HTR-8/SVneo (cell line): ENCODE measurements around the gene UBL7.
A peak's percentile ranks its signal among the peaks of the same experiment; 100 is the strongest.

Experiments used
- DNase-seq: peaks from one replicate; pipeline ENCODE4 v3.0.0; 2011; ENCODE audit warnings: low spot score, mixed read lengths; ENCODE audit not compliant: insufficient read length
- FAIRE-seq: peaks from 2 replicates; lab custom pipeline; 2011; peaks lifted over from hg19 to GRCh38; lab: Jason Lieb, UNC

Gene UBL7

DNA sequence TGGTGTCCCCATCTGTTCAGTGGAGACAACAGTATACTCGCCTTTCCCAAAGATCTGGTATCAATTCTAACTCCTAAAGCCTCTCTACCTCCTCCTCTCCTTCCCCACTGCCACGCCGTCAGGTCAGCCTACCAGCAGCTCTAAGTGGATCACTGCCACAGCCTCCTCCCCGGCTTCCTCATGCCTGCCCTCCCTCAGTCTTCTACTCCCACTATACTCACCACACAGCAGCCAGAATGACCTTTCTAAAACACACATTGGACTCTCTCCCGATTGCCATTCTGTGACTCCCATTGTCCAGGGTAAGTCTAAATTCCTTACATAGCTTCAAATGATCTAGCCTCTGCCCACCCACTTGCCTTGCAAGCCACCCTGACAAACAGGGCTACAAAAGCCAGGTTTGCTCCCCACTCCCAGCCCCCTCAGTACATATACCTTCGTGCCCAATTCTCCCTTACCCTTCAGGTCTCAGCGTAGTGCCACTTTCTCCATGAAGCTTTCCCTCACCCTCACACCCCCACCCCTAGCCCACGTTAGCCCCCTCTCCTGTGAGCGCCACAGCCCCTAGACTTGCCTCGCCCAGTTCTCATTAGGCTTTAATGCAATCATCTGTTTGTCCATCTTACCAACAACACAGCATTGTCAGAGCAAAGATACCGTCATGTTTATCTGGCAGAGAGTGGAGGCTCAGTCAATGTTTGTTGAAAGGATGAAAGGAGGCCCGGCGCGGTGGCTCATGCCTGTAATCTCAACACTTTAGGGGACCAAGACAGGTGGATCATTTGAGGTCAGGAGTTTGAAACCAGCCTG lies 17.7 kb downstream of the UBL7 start:
- DNase-seq (no peak), FAIRE-seq (no peak)

GRCh38 chr15:74442604-74443003 lies 18.4 kb downstream of the UBL7 start:
- DNase-seq (no peak), FAIRE-seq (no peak)

- DNase-seq (no peak), FAIRE-seq (no peak)
Measured at GRCh38 chr15:74442063-74442462, 18.9 kb downstream of the UBL7 start.

- DNase-seq (no peak), FAIRE-seq (no peak)
Measured at GRCh38 chr15:74441248-74441941, 19.6 kb downstream of the UBL7 start.

DNA sequence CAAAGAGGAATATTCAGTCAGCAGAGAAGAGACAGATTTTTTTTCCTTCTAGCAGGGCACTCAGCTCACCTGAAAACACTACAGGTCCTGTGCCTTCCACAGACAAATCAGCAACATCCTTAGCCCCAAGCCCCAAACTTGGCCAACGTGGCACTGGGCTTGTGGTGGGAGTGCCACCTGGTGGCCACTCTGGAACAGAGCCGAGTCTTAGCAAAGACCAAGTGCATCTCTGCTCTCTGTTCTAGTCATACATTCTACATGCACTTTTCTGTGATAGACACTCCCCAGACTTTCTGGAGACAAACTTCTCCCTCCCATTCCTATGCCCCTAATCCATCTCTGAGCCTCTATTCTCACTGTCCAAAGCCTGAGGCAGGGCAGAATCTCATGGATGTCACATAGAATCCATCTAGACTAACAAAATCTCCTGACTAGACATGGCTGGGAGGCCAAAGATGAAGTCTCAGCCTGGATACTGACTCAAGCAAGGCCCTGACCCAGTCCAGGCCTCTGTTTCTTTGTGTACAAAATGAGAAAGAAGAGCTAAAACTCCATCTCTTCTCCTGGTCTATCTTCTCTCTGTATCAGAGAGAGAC lies 22.1 kb downstream of the UBL7 start:
- no peak for FAIRE-seq
- peak; percentile 75 for DNase-seq

DNA sequence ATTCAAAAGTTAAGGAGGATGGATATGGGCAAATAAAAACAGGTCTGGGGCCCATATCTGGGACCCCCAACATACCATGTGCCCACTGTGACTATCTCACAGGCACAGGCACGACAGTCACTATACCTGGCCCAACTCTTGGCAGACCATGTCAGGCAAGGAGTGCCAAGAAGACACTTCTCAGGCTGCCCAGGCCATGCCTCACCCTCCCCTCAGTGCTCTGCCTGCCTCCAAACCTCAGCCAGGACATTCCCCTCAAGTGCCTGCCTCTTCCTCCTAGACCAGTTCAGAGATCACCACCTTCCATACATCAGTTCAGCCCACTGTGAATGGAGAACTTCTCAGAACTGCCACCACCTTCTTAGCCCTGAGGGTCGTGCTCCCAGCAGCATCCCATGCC lies 22.8 kb downstream of the UBL7 start:
- FAIRE-seq (no peak), DNase-seq (no peak)

DNA sequence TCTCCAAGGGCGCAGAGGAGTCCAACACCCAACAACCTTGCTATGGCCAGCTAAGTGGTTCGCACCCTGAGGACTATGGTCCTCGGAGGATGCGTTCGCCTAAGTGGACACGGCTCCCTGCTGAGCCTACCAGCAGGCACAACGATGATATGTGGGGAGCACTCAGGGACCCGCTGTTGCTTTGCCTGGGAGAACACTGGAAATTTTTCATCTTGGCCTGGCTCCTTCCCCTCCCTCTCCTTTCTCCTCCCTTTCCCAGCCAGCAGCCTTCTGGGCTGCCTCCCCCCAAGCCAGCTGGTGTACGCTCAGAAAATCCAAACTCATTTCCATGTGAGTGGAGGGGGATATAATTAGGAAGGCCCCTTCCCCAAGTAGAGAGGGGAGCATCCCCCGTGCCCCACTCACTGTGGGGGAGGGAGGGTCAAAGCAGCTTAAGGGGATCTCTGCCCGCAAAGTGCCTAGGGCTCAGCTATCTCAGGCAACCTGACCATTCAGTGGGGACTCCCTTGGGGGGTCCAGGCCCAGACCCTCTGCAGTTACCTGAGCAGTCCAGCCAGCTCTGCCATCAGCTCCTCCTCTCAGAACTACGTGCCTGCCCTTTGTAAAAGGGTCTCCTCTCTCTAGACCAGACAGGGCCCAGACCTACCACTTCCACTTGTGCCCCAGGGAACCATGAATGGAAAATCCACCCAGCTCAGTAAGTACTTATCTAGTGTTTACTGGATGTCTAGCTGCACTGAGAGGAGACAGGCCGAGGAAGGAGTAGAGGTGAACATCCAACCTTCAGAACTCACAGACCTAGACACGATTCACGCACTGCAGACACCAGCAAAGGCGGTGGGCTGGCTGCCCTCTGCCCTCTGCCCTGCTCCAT lies 26.5 kb downstream of the UBL7 start:
- DNase-seq (no peak), FAIRE-seq (no peak)

- DNase-seq (peak; percentile 90), FAIRE-seq (peak; percentile 86)
Measured at GRCh38 chr15:74433592-74434262, 27.2 kb downstream of the UBL7 start, which contains the start of gene SEMA7A. TSS of gene SEMA7A (minus strand) at chr15:74433958. CDS start at chr15:74433918, 40 bp downstream.

GRCh38 chr15:74432968-74433591 lies 27.9 kb downstream of the UBL7 start:
- FAIRE-seq, result no peak
- DNase-seq, result no peak

DNA sequence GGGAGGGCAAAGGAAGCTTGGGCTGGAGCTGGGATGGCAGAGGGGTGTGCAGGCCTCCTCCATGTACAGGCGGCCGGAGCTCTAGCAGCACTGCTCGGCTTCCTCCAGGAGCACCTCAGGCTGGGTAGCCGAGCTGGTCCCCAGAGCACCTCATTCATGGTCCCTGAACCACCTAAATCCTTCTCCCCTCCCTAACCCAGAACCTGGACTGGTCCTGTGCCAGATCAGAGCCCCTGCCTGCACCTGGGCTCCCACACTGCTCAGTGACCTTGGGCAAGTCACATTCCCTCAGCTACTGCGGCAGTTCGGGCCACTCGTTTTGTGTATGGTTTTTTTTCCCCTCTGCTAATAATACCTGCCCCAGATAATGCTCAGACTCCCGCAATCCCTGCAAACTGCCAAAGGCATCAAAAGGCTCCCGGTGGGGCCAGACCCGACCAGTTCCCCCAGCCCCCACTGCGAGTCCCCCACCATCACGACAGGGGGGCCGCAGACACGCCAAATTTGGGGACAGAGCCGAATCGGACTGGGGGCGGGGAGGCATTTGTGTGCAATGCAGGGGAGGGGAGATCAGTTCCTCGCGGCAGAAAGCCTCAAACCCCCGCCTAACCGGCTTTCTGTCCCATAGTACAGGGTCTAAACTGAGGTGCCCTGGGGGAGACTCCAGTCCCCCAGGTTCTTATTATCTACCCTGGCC lies 28.5 kb downstream of the UBL7 start:
- DNase-seq, result no peak
- no peak for FAIRE-seq

GRCh38 chr15:74431645-74432044 lies 29.3 kb downstream of the UBL7 start:
- FAIRE-seq (no peak), DNase-seq (no peak)

- FAIRE-seq, result no peak
Measured at GRCh38 chr15:74431116-74431515, 29.8 kb downstream of the UBL7 start.

DNA sequence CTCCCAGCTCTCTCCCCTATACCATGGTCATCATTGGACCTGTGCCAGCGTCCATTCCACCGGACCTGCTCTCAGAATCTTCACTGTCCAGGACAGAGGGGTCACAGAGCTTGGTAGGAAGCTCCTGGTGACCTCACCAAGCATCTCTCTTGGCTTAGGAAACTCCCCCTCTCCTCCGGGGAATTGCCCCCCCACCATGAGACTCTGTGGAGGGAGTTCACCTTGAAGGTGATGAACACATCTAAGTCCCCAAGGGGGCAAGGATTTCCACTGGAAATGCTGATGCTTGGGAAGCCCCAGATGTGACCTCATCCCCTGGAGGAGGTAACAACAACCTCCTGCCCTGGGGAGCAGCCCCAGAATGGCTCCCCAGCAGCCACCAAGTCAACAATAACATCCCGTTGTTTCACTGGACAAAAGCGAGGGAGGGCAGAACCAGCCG lies 30.4 kb downstream of the UBL7 start:
- DNase-seq (no peak), FAIRE-seq (no peak)

More at GRCh38 chr15:74431116-74431515, 29.8 kb downstream of the UBL7 start:
- DNase-seq, result no peak

GRCh38 chr15:74429781-74430400 lies 31.1 kb downstream of the UBL7 start:
- DNase-seq (no peak), FAIRE-seq (no peak)

- FAIRE-seq (no peak), DNase-seq (no peak)
Measured at GRCh38 chr15:74428970-74429780, 31.8 kb downstream of the UBL7 start.

- DNase-seq (no peak), FAIRE-seq (no peak)
Measured at GRCh38 chr15:74428442-74428787, 32.5 kb downstream of the UBL7 start.
